Muscle of leg (tissue), 11 donors: ENCODE results near the gene RNF145. TPM values are rescaled to one million over a fixed set of nuclear protein-coding genes. Genes with fewer than 3 reads are reported as not detected.
"Not testable (repeated sequence)": the region's sequence is repeated elsewhere in the genome, so short reads cannot be mapped to it uniquely, and the experiment has no call there.

ENCODE experiments used
- DNase-seq: peaks from one replicate; pipeline ENCODE4 v3.0.0; 2013
- H3K27ac ChIP-seq: one replicate; pipeline ENCODE4 v1.5.1; 2013; ENCODE audit warnings: mild to moderate bottlenecking, low read length, control low read depth
- H3K27me3 ChIP-seq: one replicate; pipeline ENCODE4 v1.6.1; 2013; ENCODE audit warnings: low read length; ENCODE audit not compliant: control insufficient read depth, insufficient read depth
- H3K36me3 ChIP-seq: one replicate; pipeline ENCODE4 v1.6.1; 2013; ENCODE audit warnings: low read length; ENCODE audit not compliant: control insufficient read depth, insufficient read depth
- H3K4me1 ChIP-seq: one replicate; pipeline ENCODE4 v1.6.1; 2013; ENCODE audit warnings: low read length; ENCODE audit not compliant: control insufficient read depth, insufficient read depth
- H3K4me3 ChIP-seq: one replicate; pipeline ENCODE4 v1.5.1; 2013; ENCODE audit warnings: low read length, control low read depth
- H3K9me3 ChIP-seq: replicated peaks from 2 replicates; pipeline ENCODE4 v1.6.1; 2013; ENCODE audit warnings: low read depth, low read length; ENCODE audit not compliant: control insufficient read depth
- WGBS: methylation state at CpG from one replicate; pipeline ENCODE4 v1.1.5; 2013; ENCODE audit warnings: missing lambda C conversion rate; ENCODE audit not compliant: insufficient coverage; 5-methylcytosine and 5-hydroxymethylcytosine counted together
- polyA plus RNA-seq, 8 donors: library from polyadenylated mRNA; unstranded; fragments of 120-200 nt; gene quantifications; one replicate each; pipeline versions ENCODE4 v1.2.1 to v1.2.3, GENCODE V29; 2013; ENCODE audit warnings: inconsistent platforms in 1 of 8, low replicate concordance in 1 of 8; ENCODE audit not compliant: insufficient read length in 8 of 8, insufficient read depth in 1 of 8
- total RNA-seq: library from RNA; stranded (reverse); fragments of 120-200 nt; gene quantifications from one replicate; pipeline ENCODE4 v1.2.4, GENCODE V29; 2013

RNF145 gene
- total and polyA plus RNA-seq, 9 donors = 23.0 to 63.6 (median 36.4) TPM

- Histone ChIP-seq H3K27me3 (peaks cover 10% of the 10 kb centered on the region), H3K9me3 (no peaks in the 10 kb centered on the region), H3K36me3 (no peaks in the 10 kb centered on the region), H3K4me1 (no peaks in the 10 kb centered on the region), H3K27ac (no peak overlapping the region), H3K4me3 (no peak overlapping the region)
- DNase-seq = no peak
Observed at GRCh38 chr5:159243385-159243784, 34.0 kb upstream of the RNF145 start.

GRCh38 chr5:159242656-159243055, 33.3 kb upstream of the RNF145 start:
- no peak overlapping the region for H3K27ac ChIP-seq

GRCh38 chr5:159241946-159242552, 32.7 kb upstream of the RNF145 start:
- DNase-seq = no peak
- no CpG with 5 or more reads among the region's 2 CpGs for WGBS
- Histone ChIP-seq H3K27me3 (peaks cover 7% of the 10 kb centered on the region), H3K27ac (no peak overlapping the region), H3K4me1 (no peaks in the 10 kb centered on the region), H3K9me3 (no peaks in the 10 kb centered on the region), H3K4me3 (no peak overlapping the region), H3K36me3 (no peaks in the 10 kb centered on the region)

More at GRCh38 chr5:159242656-159243055, 33.3 kb upstream of the RNF145 start:
- H3K27me3 ChIP-seq = peaks cover 10% of the 10 kb centered on the region
- H3K36me3 ChIP-seq = no peaks in the 10 kb centered on the region
- no peak for DNase-seq
- no peak overlapping the region for H3K4me3 ChIP-seq
- 41% methylated on average over 3 of the region's 4 CpGs for WGBS
- H3K4me1 ChIP-seq = no peaks in the 10 kb centered on the region
- no peaks in the 10 kb centered on the region for H3K9me3 ChIP-seq

- no peak for DNase-seq
- H3K4me3 ChIP-seq = no peak overlapping the region
- 88% methylated on average over 1 of the region's 4 CpGs for WGBS
- peaks cover 2% of the 10 kb centered on the region for H3K27me3 ChIP-seq
- no peak overlapping the region for H3K27ac ChIP-seq
- H3K4me1 ChIP-seq = no peaks in the 10 kb centered on the region
- H3K36me3 ChIP-seq = no peaks in the 10 kb centered on the region
- no peaks in the 10 kb centered on the region for H3K9me3 ChIP-seq
Observed at GRCh38 chr5:159240301-159240870, 31.0 kb upstream of the RNF145 start.

- not testable (repeated sequence) for H3K36me3 ChIP-seq, H3K4me1 ChIP-seq, H3K27ac ChIP-seq, H3K4me3 ChIP-seq, DNase-seq, H3K9me3 ChIP-seq, H3K27me3 ChIP-seq
- WGBS = no CpG with 5 or more reads among the region's 2 CpGs
Observed at GRCh38 chr5:159235871-159236520, 26.6 kb upstream of the RNF145 start.

GRCh38 chr5:159231167-159231566, 21.8 kb upstream of the RNF145 start:
- H3K27me3 ChIP-seq = peaks cover 4% of the 10 kb centered on the region

GRCh38 chr5:159230657-159231056, 21.3 kb upstream of the RNF145 start:
- Histone ChIP-seq H3K27me3 (peaks cover 4% of the 10 kb centered on the region), H3K4me1 (no peaks in the 10 kb centered on the region), H3K4me3 (no peak overlapping the region), H3K9me3 (no peaks in the 10 kb centered on the region), H3K36me3 (no peaks in the 10 kb centered on the region), H3K27ac (no peak overlapping the region)
- no peak for DNase-seq
- WGBS = no CpG with 5 or more reads among the region's 3 CpGs

More at GRCh38 chr5:159231167-159231566, 21.8 kb upstream of the RNF145 start:
- no peaks in the 10 kb centered on the region for H3K9me3 ChIP-seq
- H3K4me3 ChIP-seq = no peak overlapping the region
- no peaks in the 10 kb centered on the region for H3K4me1 ChIP-seq
- WGBS = no CpG with 5 or more reads among the region's 2 CpGs
- H3K36me3 ChIP-seq = no peaks in the 10 kb centered on the region
- DNase-seq = no peak
- H3K27ac ChIP-seq = no peak overlapping the region

- H3K27ac ChIP-seq, H3K9me3 ChIP-seq, H3K4me1 ChIP-seq, H3K4me3 ChIP-seq, H3K27me3 ChIP-seq, DNase-seq, H3K36me3 ChIP-seq: not testable (repeated sequence)
- 83% methylated on average over 2 of the region's 5 CpGs for WGBS
Observed at GRCh38 chr5:159228097-159228496, 18.7 kb upstream of the RNF145 start.

GRCh38 chr5:159227452-159227851, 18.1 kb upstream of the RNF145 start:
- H3K27ac ChIP-seq = no peak overlapping the region
- no peak for DNase-seq
- WGBS = no CpG with 5 or more reads among the region's 3 CpGs

GRCh38 chr5:159226451-159226850, 17.1 kb upstream of the RNF145 start:
- no peaks in the 10 kb centered on the region for H3K9me3 ChIP-seq
- no peak overlapping the region for H3K27ac ChIP-seq
- peaks cover 4% of the 10 kb centered on the region for H3K27me3 ChIP-seq
- no peak for DNase-seq
- H3K4me3 ChIP-seq = no peak overlapping the region
- no peaks in the 10 kb centered on the region for H3K36me3 ChIP-seq
- no peaks in the 10 kb centered on the region for H3K4me1 ChIP-seq

More at GRCh38 chr5:159227452-159227851, 18.1 kb upstream of the RNF145 start:
- no peak overlapping the region for H3K4me3 ChIP-seq
- no peaks in the 10 kb centered on the region for H3K4me1 ChIP-seq
- H3K9me3 ChIP-seq = no peaks in the 10 kb centered on the region
- no peaks in the 10 kb centered on the region for H3K36me3 ChIP-seq
- H3K27me3 ChIP-seq = peaks cover 4% of the 10 kb centered on the region
